Breast epithelium (tissue), 3 donors: ENCODE data around the gene OPTN.

ENCODE experiments used
- CTCF ChIP-seq, 3 donors: fragments of 450-650 bp; IDR thresholded peaks; one replicate each; pipeline ENCODE4 v1.5.1; 2016 to 2017; ENCODE audit warnings: antibody characterized with exemption in 3 of 3, mild to moderate bottlenecking in 3 of 3, moderate library complexity in 3 of 3
- POLR2A ChIP-seq: fragments of 450-650 bp; IDR thresholded peaks from one replicate; pipeline ENCODE4 v1.6.1; 2016; ENCODE audit warnings: antibody characterized with exemption, mild to moderate bottlenecking, moderate library complexity

- TF ChIP-seq CTCF (IDR thresholded peaks at IDR 0.05) (no peak), POLR2A (no peak)
Measured at GRCh38 chr10:13053794-13054462, 46.0 kb upstream of the OPTN start.
